Activated T-cell treated with anti-CD3 and anti-CD28 coated beads, Interleukin-2, amount 50 U/mL, for 1 hour (primary cell): ENCODE results near the gene PRELID1.
"Not testable (repeated sequence)": the region's sequence is repeated elsewhere in the genome, so short reads cannot be mapped to it uniquely, and the experiment has no call there.

ENCODE experiments used
- DNase-seq: peaks from one replicate; pipeline ENCODE4 v3.0.0-alpha.2; 2020

The PRELID1 gene

GRCh38 chr5:177300236-177300880 lies 3.2 kb upstream of the PRELID1 start:
- peak; percentile 63 for DNase-seq

- DNase-seq = no peak
These were observed 2.6 kb upstream of the PRELID1 start for GRCh38 chr5:177300951-177301350.

- no peak for DNase-seq
These were observed 2.0 kb upstream of the PRELID1 start for GRCh38 chr5:177301503-177302165.

DNA sequence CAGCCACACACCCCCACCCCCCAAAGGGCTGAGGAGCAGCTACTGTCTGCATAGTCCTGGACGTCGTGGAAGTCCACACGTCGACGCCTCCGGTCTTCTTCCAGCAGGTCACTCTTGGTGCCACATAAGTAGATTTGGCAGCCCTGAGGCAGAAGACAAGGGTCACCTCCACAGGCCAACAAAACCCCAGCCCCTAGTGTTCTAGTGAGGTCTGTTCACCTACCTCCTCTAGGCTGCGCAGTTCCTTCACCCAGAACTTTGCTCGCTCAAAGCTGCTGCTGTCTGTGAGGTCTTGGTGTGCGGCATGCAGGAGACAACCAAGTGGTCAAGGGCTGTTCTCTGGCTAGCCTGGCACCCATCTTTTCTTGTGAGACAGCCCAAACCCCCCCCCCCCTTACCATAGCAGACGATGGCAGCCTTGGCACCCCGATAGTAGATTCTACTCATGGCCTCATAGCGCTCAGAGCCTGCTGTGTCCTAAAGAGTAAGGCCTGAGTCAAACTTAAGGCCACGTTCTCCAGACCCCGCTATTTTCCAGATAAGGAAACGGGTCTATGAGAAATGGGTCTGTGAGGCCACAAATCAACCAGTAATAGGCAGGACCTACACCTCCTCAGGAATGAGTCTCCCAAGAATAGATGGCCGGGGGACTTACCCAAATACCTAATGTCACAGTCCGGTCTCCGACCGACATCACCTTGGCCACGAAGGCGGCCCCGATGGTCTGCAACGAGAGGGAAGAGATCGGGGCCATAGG lies 1.1 kb upstream of the PRELID1 start:
- no peak for DNase-seq

- DNase-seq = no peak
These were observed 359 bp downstream of the PRELID1 start for GRCh38 chr5:177303925-177304391.

DNA sequence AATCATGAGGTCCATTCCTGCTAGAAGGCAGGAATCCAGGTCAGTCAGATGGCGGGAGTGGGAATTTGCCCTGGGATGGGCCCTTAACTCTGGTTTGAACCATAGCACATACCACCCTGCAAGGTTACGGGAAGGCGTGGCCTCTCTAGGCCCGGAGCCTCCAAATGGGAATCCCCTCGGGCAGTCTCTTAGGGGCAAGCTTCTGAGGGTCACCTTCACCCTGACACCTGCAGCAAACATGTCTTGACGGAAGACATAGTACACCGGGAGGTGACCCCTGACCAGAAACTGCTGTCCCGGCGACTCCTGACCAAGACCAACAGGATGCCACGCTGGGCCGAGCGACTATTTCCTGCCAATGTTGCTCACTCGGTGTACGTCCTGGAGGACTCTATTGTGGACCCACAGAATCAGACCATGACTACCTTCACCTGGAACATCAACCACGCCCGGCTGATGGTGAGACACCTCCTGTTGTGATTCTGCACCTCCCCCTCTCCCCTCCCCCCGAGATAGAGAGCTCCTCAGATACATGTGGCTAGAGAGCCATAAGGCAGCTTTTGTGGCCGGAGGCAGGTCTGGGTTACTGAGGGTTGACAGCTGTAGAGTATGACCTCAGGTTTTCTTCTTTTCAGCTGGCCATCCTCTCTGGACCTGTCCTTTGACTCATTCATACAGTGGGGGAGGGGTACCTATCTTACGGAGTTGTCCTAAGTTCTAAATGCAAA lies 957 bp downstream of the PRELID1 start:
- DNase-seq = no peak

GRCh38 chr5:177306103-177306640 lies 2.6 kb downstream of the PRELID1 start:
- not testable (repeated sequence) for DNase-seq

DNA sequence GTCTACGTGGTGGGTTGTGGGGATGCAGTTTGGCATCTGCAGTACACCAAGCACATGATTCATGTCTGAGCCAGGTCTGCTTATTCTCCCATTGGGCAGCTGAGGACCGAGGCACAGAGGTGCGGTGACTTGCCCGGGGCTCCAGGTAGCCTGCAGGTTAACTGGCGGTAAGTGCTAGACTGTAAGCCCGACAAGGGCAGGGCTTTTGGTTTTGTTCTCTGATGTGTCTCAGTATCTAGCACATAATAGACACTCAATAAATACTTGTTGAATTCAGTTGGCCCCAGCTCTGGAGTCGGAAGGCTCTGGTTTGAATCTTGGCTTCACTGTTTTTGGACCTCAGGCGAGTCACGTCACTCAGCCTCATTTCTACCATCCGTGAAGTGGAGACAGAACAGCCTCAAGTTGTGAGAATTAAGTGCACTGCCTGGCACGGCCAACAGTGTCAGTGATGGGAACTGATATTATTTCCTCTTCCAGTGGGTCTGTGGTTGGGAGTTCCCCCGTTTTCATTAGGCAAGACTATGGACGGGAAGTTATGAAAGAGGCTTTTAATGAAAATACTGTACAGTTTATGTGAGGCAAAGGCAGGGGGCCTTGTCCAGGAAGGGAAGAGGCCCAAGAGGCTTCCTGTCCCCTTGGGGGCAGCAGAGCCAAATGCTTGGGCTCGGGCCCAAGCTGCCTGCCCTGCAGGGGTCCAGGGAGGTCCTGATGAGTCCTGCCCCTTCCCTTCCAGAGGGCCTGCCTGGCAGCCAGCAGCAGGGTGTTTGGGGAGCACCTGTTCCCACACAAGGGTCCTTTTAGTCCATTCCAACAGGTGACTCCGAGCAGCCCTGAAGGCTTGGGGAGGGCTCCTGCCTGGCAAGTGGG lies 3.3 kb downstream of the PRELID1 start:
- no peak for DNase-seq

DNA sequence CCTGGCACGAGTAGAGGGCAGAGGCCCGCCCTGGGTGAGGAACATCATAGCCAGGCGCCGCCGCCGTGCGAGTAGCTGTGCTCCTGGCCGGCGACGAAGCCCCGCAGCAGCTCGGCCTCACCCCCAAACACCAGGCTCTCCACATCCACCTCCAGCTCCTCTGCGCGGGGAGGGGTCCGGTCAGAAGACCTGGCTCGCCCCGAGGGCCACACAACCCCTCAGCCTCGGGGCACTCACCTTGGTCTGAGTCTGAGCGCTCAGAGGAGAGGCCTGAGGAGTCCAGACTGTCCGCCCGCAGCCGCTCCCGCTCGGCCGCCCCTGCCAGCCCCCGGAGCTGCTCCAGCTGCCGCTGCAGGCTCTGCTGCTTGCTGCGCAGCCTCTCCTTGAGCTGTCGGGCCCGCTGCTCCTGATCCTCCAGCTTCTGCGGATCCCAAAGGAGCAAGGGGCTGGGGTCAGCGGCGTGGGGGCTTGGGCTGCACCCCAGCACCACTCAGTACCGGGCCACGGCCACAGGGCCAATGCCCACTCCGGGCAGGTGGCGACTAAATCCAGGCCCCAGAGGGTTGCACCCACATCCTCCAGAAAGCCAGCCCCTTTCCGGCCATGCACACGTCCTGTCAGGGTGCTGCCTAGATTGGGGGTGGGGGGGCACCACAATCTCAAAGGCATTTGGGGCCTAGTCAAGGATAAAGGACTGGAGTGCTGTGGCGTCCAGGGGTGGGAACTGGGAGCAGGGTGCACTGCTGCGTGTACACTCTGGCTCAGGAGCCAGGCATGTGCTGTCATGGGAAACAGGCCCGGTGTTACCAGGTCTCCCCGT lies 4.2 kb downstream of the PRELID1 start:
- no peak for DNase-seq

GRCh38 chr5:177308740-177309139 lies 5.1 kb downstream of the PRELID1 start:
- no peak for DNase-seq

DNA sequence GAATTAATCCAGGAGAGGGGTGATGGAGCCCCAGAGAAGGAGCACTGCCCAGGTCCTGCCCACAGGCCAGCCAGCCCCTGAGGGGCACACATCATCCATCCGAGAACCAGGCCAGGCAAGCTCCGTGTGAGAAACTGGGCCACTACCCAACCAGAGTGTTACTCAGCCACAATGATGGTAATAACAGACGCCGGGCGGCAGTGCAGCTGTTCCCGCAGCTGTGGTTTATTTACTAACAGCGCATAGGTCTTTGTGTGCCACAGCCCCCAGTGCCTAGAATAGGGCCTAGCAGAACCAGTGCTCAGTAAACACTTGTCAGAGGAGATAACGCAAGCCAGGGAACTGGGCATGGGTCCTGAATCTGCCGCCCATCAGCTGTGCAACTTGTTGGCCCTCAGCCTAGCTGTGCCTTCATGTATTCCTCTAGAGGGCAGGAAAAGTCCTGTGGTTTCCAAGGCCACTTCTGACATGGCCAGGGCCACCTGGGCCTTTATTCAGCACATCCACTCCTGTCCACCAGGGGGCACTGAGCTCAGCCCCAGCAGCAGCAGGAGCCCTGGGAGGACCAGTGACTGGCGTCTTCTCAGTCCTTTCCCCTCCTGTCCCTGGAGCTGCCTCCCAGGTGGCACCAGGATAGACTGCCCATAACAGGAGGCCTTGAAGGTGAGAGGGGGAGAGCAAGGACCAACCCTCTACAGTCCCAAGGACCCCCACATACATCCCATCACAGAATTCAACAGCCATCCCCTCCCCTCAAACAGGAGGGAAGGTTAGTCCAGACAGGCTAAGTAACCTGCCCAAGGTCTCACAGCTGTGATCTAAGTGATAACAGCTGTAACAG lies 6.0 kb downstream of the PRELID1 start:
- peak; percentile 73 for DNase-seq

DNA sequence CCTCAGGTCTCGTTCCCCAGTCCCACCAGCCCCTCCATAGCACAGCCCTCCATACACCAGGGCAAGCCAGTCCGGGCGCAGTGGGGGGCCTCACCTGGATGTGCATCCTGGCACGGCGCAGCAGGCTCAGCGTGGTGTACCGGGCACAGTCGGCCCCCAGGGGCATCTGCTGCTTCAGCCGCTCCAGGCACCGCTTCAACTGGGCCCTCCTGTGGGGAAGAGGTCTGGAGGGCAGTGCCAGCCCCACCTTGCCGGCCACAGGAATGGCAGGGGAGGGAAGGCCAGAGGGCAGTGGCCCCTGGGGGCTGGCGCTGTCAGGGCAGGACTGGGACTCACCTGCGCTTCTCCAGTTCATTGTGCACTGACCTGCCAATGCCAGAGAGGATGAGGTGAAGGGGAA lies 6.7 kb downstream of the PRELID1 start:
- no peak for DNase-seq

GRCh38 chr5:177310757-177311391 lies 7.3 kb downstream of the PRELID1 start:
- DNase-seq = no peak

- DNase-seq = no peak
These were observed 7.8 kb downstream of the PRELID1 start for GRCh38 chr5:177311392-177311722.

DNA sequence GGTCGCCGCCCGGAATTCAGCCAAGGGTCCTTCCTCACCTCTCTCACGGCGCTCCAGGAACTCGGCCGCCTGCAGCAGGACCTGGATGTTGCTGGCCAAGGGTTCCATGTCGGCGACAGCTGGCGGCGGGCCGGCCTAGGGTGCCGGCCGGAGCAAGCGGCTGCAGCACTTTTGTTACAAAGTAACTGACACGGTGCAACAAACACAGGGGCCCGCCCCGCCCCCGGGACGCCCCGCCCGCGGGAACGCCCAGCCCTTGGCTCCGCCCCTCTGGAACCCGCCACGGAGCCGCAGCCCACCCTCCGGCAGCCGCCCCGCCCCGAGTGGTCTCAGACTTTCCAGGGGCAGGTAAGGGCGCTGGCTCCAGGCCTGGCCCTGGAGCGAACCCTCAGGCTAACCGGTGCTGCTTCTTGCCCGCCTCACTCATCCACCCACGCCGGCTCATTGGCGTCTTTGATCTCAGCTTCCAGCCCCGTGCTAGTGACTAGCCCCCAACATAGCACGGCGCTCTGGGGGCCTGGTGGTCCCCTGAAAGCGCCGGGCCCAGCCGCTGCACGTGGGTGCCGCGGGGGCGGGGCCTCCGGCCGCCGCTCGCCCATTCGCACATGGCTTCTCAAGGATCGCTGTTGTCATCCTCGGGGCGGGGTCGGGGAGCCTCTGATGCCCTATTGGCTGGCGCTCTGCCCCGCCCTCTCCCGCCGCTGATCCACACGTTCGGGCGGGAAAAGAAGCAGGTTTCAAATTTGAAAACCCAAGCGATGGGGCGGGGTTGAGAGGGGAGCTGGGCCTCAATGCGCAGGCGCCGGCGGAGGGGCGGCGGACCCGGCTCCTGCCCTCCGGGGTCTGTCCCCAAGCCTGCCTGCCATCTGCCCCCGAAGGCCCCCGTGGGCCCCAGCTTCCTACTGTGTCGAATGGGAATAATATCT lies 8.4 kb downstream of the PRELID1 start, which contains the start of gene MXD3:
Gene MXD3, minus strand, starts transcription at position 176 of the 926 bp plus-strand sequence. Its CDS starts 68 bp downstream, at position 108.
- peak; percentile 92 for DNase-seq

GRCh38 chr5:177312649-177313181 lies 9.1 kb downstream of the PRELID1 start:
- no peak for DNase-seq

DNA sequence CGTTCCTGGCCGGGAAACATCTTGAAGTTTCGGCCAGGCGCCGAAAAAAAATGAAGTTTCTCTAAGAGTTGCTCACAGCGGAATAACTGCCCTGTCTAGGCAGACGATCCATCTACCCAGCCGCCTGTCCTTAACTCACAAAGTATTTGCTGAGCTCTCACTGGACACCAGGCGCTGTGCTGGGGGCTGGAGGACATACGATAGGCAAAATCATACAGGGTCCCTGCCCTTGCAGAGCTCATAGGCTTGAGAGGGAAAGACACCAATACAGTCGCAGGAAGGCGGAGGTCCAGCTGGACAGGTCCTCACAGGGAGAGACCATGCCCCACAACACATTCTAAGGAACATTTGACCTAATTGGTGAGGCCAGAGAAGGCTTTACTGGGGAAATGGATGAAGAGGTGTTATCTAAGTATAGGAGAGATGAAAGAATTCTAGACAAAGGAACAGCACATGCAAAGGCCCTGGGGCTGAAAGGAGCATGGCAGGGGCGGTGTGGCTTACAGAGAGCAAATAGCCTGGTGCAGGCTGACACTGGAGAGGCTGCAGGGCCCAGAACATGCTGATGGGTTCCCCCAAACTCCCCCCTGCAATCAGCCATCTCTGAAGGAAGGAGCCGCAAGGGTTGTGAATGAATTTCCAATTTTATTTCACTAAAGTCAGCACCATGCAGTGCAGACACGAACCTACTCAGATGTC lies 10.1 kb downstream of the PRELID1 start:
- DNase-seq = no peak
